HG02798 (cell line): ENCODE results near the gene MAPK13.
"Not testable (repeated sequence)": the region's sequence is repeated elsewhere in the genome, so short reads cannot be mapped to it uniquely, and the experiment has no call there.

ENCODE experiments used
- ATAC-seq: cut with Tn5 transposase; IDR thresholded peaks from one replicate; pipeline ENCODE4 v1.9.1; 2021; ENCODE audit warnings: mild to moderate bottlenecking; ENCODE audit not compliant: unreplicated experiment, poor library complexity

Gene MAPK13

GRCh38 chr6:36113703-36114102, 16.6 kb upstream of the MAPK13 start:
- ATAC-seq: no peak

- peak; percentile 56 for ATAC-seq
These were observed 15.4 kb upstream of the MAPK13 start for GRCh38 chr6:36114798-36115408.

- no peak for ATAC-seq
These were observed 14.9 kb upstream of the MAPK13 start for GRCh38 chr6:36115412-36115811.

- ATAC-seq: no peak
These were observed 14.0 kb upstream of the MAPK13 start for GRCh38 chr6:36116066-36116864.

- no peak for ATAC-seq
These were observed 13.4 kb upstream of the MAPK13 start for GRCh38 chr6:36116943-36117342.

- no peak for ATAC-seq
These were observed 12.4 kb upstream of the MAPK13 start for GRCh38 chr6:36117658-36118549.

- ATAC-seq: no peak
These were observed 11.7 kb upstream of the MAPK13 start for GRCh38 chr6:36118550-36119107.

- no peak for ATAC-seq
These were observed 11.1 kb upstream of the MAPK13 start for GRCh38 chr6:36119209-36119608.

- no peak for ATAC-seq
These were observed 10.3 kb upstream of the MAPK13 start for GRCh38 chr6:36120018-36120417.

GRCh38 chr6:36120539-36120938, 9.8 kb upstream of the MAPK13 start:
- peak; percentile 43 for ATAC-seq

- no peak for ATAC-seq
These were observed 9.1 kb upstream of the MAPK13 start for GRCh38 chr6:36120979-36121786.

- no peak for ATAC-seq
These were observed 8.4 kb upstream of the MAPK13 start for GRCh38 chr6:36121787-36122494.

GRCh38 chr6:36122495-36123269, 7.6 kb upstream of the MAPK13 start:
- ATAC-seq: no peak

GRCh38 chr6:36123270-36124139, 6.8 kb upstream of the MAPK13 start:
- peak; percentile 69 for ATAC-seq

- ATAC-seq: not testable (repeated sequence)
These were observed 6.0 kb upstream of the MAPK13 start for GRCh38 chr6:36124346-36124745.

GRCh38 chr6:36124881-36125280, 5.4 kb upstream of the MAPK13 start:
- no peak for ATAC-seq

GRCh38 chr6:36125575-36125974, 4.7 kb upstream of the MAPK13 start:
- no peak for ATAC-seq

- no peak for ATAC-seq
These were observed 4.2 kb upstream of the MAPK13 start for GRCh38 chr6:36126121-36126520.
